GM10266 (cell line): ENCODE measurements around the gene FAM53A.

Experiments
- DNase-seq: peaks from one replicate; pipeline ENCODE4 v3.0.0; 2012; ENCODE audit errors: extremely low spot score
- TF ChIP-seq, protein P1 (sequence below): IDR thresholded peaks from 2 replicates; pipeline ENCODE4 v1.5.1; 2012; ENCODE audit warnings: mild to moderate bottlenecking, low read depth; ENCODE audit not compliant: control insufficient read depth, insufficient read depth; ENCODE audit errors: missing control alignments

The FAM53A gene

DNA sequence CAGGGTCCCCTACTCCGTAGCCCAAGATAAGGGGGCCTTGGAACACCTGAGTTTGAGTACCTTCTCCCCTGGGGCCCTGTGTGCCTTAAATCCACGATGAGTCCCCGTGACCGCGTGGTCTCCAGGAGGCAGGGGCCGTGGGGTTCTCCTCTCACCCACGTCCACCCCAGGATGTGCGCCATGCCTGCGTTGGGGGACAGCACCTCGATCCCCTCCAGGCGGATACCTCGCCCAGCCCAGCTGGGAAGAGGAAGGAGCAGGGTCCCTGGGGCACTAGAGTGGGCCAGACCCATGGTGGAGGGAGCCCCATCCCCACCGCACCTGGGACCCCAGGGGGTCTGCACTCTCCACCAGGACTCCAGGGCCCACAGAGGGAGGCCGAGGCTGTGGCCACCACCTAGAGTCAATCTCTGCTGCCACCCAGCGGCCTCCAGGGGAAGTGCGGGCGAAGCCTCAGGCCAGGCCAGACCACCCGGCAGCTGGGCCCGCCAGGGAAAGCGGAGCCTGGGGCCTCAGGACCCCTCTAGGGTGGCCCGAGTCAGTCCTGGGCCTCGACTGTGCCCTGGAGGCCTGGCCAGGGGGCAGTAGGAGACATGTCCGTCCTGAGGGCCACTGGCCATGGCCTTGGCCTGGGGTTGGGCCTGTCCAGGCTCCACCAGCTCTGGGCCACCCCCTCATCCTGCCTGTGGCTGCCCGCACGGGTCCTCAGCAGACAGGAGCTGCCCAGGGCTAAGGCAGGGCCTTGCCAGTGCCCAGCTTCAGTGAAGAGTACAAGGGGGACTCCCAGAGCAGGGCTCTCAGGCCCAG is 55.0 kb downstream of the FAM53A start:
- TF ChIP-seq, protein P1, sequence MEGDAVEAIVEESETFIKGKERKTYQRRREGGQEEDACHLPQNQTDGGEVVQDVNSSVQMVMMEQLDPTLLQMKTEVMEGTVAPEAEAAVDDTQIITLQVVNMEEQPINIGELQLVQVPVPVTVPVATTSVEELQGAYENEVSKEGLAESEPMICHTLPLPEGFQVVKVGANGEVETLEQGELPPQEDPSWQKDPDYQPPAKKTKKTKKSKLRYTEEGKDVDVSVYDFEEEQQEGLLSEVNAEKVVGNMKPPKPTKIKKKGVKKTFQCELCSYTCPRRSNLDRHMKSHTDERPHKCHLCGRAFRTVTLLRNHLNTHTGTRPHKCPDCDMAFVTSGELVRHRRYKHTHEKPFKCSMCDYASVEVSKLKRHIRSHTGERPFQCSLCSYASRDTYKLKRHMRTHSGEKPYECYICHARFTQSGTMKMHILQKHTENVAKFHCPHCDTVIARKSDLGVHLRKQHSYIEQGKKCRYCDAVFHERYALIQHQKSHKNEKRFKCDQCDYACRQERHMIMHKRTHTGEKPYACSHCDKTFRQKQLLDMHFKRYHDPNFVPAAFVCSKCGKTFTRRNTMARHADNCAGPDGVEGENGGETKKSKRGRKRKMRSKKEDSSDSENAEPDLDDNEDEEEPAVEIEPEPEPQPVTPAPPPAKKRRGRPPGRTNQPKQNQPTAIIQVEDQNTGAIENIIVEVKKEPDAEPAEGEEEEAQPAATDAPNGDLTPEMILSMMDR: peak; percentile 91
- peak; percentile 89 for DNase-seq

DNA sequence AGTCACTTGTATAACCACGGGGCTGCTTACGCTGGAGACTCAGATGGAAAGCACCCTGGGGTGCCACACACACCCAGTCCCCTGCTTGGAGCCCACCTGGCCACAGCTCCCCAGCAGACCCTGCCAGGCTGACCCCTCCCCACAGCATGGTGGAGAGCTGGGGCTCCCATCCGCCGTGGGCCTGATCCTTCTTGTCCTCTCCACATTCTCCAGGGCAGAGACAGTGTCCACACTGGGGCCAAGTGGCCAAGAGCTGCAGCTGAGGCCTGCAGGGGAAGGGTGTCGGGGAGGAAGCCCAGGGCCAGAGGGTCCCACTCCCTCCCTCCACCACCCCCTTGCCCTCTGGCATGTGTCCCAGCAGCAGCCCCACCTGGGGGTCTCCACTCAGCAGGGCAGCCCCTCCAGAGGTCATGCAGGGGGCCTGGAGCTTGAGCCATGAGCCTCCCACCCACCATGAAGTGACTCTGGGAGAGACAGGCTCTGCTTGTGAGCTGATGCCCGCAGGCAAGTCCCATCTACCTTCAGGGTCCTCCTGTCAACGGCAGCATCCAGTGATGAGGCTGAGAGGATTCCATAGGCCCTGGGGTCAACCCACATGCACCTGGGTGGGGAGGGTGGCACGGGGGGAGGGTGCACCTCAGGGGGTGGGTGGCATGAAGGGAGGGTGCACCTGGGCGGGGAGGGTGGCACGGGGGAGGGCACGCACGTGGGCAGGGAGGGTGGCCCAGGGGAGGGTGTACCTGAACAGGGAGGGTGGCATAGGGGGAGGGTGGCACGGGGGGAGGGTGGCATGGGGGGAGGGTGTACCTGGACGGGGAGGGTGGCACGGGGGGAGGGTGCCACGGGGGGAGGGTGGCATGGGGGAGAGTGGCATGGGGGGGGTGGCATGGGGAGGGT is 56.4 kb downstream of the FAM53A start:
- DNase-seq: no peak
- TF ChIP-seq, protein P1: no peak

DNA sequence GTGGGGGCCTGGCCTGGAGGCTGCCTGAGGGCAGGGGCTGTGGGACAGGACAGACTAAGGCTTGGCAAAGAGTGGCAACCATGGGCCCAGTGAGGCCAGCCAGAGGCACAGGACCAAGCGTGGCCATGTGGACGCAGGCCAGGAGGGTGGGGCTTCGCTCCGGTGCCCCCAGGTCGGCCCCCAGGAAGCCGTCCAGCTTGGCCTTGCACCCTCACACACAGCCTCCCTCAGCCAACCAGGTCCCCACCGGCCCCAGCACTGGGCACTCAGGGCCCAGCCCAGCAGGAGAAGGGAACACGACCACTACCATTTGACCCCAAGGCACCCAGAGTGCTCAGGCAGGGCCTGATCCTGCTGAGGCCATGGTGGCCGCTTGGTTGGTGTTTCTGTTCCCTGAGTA is 57.2 kb downstream of the FAM53A start:
- TF ChIP-seq, protein P1: no peak
- no peak for DNase-seq

DNA sequence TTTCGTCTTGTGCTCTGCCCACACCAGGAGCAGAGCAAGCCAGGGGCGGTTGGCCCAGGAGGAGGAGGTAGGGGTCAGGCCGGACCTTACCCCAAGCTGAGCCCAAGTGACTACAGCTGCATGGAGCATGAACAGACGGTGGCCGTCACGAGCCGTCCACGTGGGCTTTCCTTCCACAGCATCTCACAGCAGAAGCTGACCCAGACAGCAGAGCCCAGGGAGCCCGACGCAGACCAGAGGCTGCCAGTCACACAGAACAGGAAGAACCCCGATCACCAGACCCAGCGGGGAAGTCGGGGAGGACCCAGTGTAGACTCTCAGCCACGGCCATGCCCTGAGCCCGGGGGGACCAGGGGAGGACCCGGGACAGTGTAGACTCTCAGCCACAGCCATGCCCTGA is 58.0 kb downstream of the FAM53A start:
- TF ChIP-seq, protein P1: no peak
- DNase-seq: no peak

DNA sequence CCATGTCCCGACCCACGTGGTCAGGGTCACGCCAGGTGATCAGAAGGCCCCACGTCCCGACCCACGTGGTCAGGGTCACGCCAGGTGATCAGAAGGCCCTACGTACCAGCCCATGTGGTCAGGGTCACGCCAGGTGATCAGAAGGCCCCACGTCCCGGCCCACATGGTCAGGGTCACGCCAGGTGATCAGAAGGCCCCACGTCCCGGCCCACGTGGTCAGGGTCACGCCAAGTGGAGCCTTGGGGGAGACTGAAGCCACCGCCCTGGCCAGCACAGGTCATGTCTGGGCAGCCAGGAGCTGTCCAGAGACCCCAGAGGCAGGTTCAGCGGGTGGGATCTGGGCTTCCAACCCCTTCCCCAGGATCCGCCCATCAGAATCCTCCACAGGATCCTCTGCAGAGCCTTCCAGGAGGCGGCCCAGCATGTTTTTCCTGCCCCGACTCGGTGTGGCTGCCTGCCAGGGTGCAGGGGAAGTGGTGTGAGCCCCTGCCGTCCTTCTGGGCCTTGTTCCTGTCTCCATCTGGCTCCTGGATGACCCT is 58.4 kb downstream of the FAM53A start:
- no peak for DNase-seq
- TF ChIP-seq, protein P1: no peak

DNA sequence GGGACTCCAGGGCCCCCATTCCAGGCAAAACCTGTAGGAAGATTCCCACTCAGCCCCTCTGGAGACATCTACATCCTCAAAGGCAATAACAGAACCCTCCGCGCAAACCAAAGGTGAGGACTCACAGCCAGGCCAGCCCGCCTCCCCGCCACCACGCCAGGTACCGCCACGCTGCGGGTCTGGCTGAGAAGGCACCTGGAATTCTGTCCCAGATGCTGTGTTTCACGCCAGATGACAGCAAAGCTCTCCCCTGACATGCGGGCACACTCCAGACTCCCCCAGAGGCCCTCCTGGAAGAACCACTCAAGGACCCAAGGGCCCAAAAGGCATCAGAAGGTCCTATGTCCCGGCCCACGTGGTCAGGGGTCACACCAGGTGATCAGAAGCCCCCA is 59.6 kb downstream of the FAM53A start:
- TF ChIP-seq, protein P1: no peak
- DNase-seq: no peak
